Activated CD8-positive, alpha-beta memory T cell treated with anti-CD3 and anti-CD28 coated beads for 4 hours (primary cell): Measurements from ENCODE around the gene MIGA2.
"Not testable (repeated sequence)": the region's sequence is repeated elsewhere in the genome, so short reads cannot be mapped to it uniquely, and the experiment has no call there.

Source experiments
- DNase-seq, 2 donors: peaks; one replicate each; pipeline ENCODE4 v3.0.0-alpha.2; 2020; ENCODE audit warnings: low read depth in 2 of 2

The MIGA2 gene

GRCh38 chr9:129011761-129012181, 24.7 kb upstream of the MIGA2 start:
- DNase-seq: no peak

GRCh38 chr9:129012343-129012742, 24.1 kb upstream of the MIGA2 start:
- DNase-seq: no peak

- DNase-seq: no peak
These were observed 23.5 kb upstream of the MIGA2 start for GRCh38 chr9:129012893-129013448.

- no peak for DNase-seq
These were observed 22.8 kb upstream of the MIGA2 start for GRCh38 chr9:129013674-129014073.

GRCh38 chr9:129014124-129014523, 22.3 kb upstream of the MIGA2 start:
- no peak for DNase-seq

- no peak for DNase-seq
These were observed 21.8 kb upstream of the MIGA2 start for GRCh38 chr9:129014608-129015007.

GRCh38 chr9:129021091-129021490, 15.3 kb upstream of the MIGA2 start:
- no peak for DNase-seq

- no peak for DNase-seq
These were observed 14.4 kb upstream of the MIGA2 start for GRCh38 chr9:129022037-129022436.

- no peak for DNase-seq
These were observed 13.2 kb upstream of the MIGA2 start for GRCh38 chr9:129023036-129023907.

- DNase-seq: no peak
These were observed 12.6 kb upstream of the MIGA2 start for GRCh38 chr9:129023908-129024233.

- no peak for DNase-seq
These were observed 9.8 kb upstream of the MIGA2 start for GRCh38 chr9:129026442-129027223.

- DNase-seq: no peak
These were observed 9.2 kb upstream of the MIGA2 start for GRCh38 chr9:129027224-129027684.

GRCh38 chr9:129027685-129028191, 8.7 kb upstream of the MIGA2 start:
- no peak for DNase-seq

- peak; percentile 88 to 89 for DNase-seq
These were observed 8.0 kb upstream of the MIGA2 start, which contains the start of gene SH3GLB2 for GRCh38 chr9:129028192-129028966. Gene SH3GLB2 (minus strand): TSS chr9:129028331. CDS start chr9:129028154, 177 bp downstream.

- DNase-seq: no peak
These were observed 6.2 kb upstream of the MIGA2 start for GRCh38 chr9:129030191-129030590.

GRCh38 chr9:129031514-129031913, 4.9 kb upstream of the MIGA2 start:
- no peak for DNase-seq

- DNase-seq: no peak
These were observed 3.8 kb upstream of the MIGA2 start for GRCh38 chr9:129032541-129033159.

- no peak for DNase-seq
These were observed 3.2 kb upstream of the MIGA2 start for GRCh38 chr9:129033216-129033615.

GRCh38 chr9:129035838-129036237, 588 bp upstream of the MIGA2 start:
- DNase-seq: not testable (repeated sequence)

- DNase-seq: no peak
These were observed 719 bp downstream of the MIGA2 start for GRCh38 chr9:129036923-129037766.
